Measurements from ENCODE around the gene LY6G5C. TPM values are rescaled to one million over a fixed set of nuclear protein-coding genes. Genes with fewer than 3 reads are reported as not detected.
A peak's percentile ranks its signal among the peaks of the same experiment; 100 is the strongest.
"Not testable (repeated sequence)": the region's sequence is repeated elsewhere in the genome, so short reads cannot be mapped to it uniquely, and the experiment has no call there.

LY6G5C gene
- total RNA-seq, 1 experiment from 2014 or later: not detected

GRCh38 chr6:31719001-31719400 is 38.1 kb upstream of the LY6G5C start:
- no peak for DNase-seq
- H3K36me3 ChIP-seq: no peaks in the 10 kb centered on the region
- H3K27me3 ChIP-seq: no peaks in the 10 kb centered on the region
- H3K4me3 ChIP-seq: no peak overlapping the region
- H3K9me3 ChIP-seq: no peaks in the 10 kb centered on the region

GRCh38 chr6:31718265-31718664 is 37.4 kb upstream of the LY6G5C start:
- H3K4me3 ChIP-seq: no peak overlapping the region
- H3K27me3 ChIP-seq: no peaks in the 10 kb centered on the region
- no peaks in the 10 kb centered on the region for H3K36me3 ChIP-seq
- DNase-seq: no peak
- H3K9me3 ChIP-seq: no peaks in the 10 kb centered on the region

GRCh38 chr6:31717499-31718222 is 36.8 kb upstream of the LY6G5C start:
- no peaks in the 10 kb centered on the region for H3K9me3 ChIP-seq
- no peaks in the 10 kb centered on the region for H3K36me3 ChIP-seq
- no peak for DNase-seq
- no peaks in the 10 kb centered on the region for H3K27me3 ChIP-seq
- H3K4me3 ChIP-seq: no peak overlapping the region

GRCh38 chr6:31715022-31715958 is 34.4 kb upstream of the LY6G5C start, which contains the start of gene LY6G6D:
Gene LY6G6D, plus strand, starts transcription at chr6:31715348. Its CDS starts 8 bp downstream, at chr6:31715356.
- H3K4me3 ChIP-seq: no peak within 1 kb of the TSS
- H3K36me3 ChIP-seq: no peaks in the 10 kb centered on the region
- H3K9me3 ChIP-seq: no peaks in the 10 kb centered on the region
- DNase-seq: no peak
- H3K27me3 ChIP-seq: no peaks in the 10 kb centered on the region

- Histone ChIP-seq H3K27me3 (no peaks in the 10 kb centered on the region), H3K36me3 (no peaks in the 10 kb centered on the region), H3K4me3 (no peak overlapping the region), H3K9me3 (no peaks in the 10 kb centered on the region)
- DNase-seq: no peak
Observed at GRCh38 chr6:31713991-31714684, 33.3 kb upstream of the LY6G5C start.

GRCh38 chr6:31713465-31713864 is 32.6 kb upstream of the LY6G5C start:
- Histone ChIP-seq H3K9me3 (no peaks in the 10 kb centered on the region), H3K27me3 (no peaks in the 10 kb centered on the region), H3K36me3 (no peaks in the 10 kb centered on the region), H3K4me3 (no peak overlapping the region)
- DNase-seq: no peak

GRCh38 chr6:31712296-31712695 is 31.4 kb upstream of the LY6G5C start:
- no peak for DNase-seq
- Histone ChIP-seq H3K4me3 (no peak overlapping the region), H3K27me3 (no peaks in the 10 kb centered on the region), H3K36me3 (no peaks in the 10 kb centered on the region), H3K9me3 (no peaks in the 10 kb centered on the region)

- Histone ChIP-seq H3K9me3 (no peaks in the 10 kb centered on the region), H3K36me3 (no peaks in the 10 kb centered on the region), H3K27me3 (no peaks in the 10 kb centered on the region), H3K4me3 (no peak overlapping the region)
- DNase-seq: no peak
Observed at GRCh38 chr6:31711233-31711632, 30.4 kb upstream of the LY6G5C start.

GRCh38 chr6:31710523-31711219 is 29.8 kb upstream of the LY6G5C start:
- Histone ChIP-seq H3K4me3 (no peak overlapping the region), H3K9me3 (no peaks in the 10 kb centered on the region), H3K36me3 (no peaks in the 10 kb centered on the region), H3K27me3 (no peaks in the 10 kb centered on the region)
- no peak for DNase-seq

GRCh38 chr6:31709157-31709556 is 28.3 kb upstream of the LY6G5C start:
- DNase-seq, H3K27me3 ChIP-seq, H3K4me3 ChIP-seq, H3K9me3 ChIP-seq, H3K36me3 ChIP-seq: not testable (repeated sequence)

GRCh38 chr6:31708224-31708623 is 27.4 kb upstream of the LY6G5C start:
- H3K27me3 ChIP-seq: no peaks in the 10 kb centered on the region
- no peak for DNase-seq

GRCh38 chr6:31707701-31708100 is 26.8 kb upstream of the LY6G5C start:
- H3K9me3 ChIP-seq: no peaks in the 10 kb centered on the region
- no peaks in the 10 kb centered on the region for H3K27me3 ChIP-seq
- H3K4me3 ChIP-seq: no peak overlapping the region
- no peaks in the 10 kb centered on the region for H3K36me3 ChIP-seq
- no peak for DNase-seq

More at GRCh38 chr6:31708224-31708623, 27.4 kb upstream of the LY6G5C start:
- Histone ChIP-seq H3K4me3 (no peak overlapping the region), H3K9me3 (no peaks in the 10 kb centered on the region), H3K36me3 (no peaks in the 10 kb centered on the region)

- no peak for DNase-seq
- H3K4me3 ChIP-seq: no peak within 1 kb of the TSS
- no peaks in the 10 kb centered on the region for H3K27me3 ChIP-seq
- H3K9me3 ChIP-seq: no peaks in the 10 kb centered on the region
- no peaks in the 10 kb centered on the region for H3K36me3 ChIP-seq
Observed at GRCh38 chr6:31706599-31706998, 25.7 kb upstream of the LY6G5C start, which contains the start of gene LY6G6F. Gene LY6G6F, plus strand, starts transcription at chr6:31706866. Its CDS starts 41 bp downstream, at chr6:31706907.

- DNase-seq: no peak
- no peaks in the 10 kb centered on the region for H3K9me3 ChIP-seq
- H3K4me3 ChIP-seq: no peak overlapping the region
- H3K27me3 ChIP-seq: no peaks in the 10 kb centered on the region
- H3K36me3 ChIP-seq: no peaks in the 10 kb centered on the region
Observed at GRCh38 chr6:31705931-31706330, 25.1 kb upstream of the LY6G5C start.

GRCh38 chr6:31702819-31703716 is 22.2 kb upstream of the LY6G5C start, which contains the start of gene ABHD16A:
Gene ABHD16A, minus strand, starts transcription at chr6:31703324. Its CDS starts 43 bp downstream, at chr6:31703281.
- Histone ChIP-seq H3K27me3 (no peaks in the 10 kb centered on the region), H3K36me3 (no peaks in the 10 kb centered on the region), H3K9me3 (no peaks in the 10 kb centered on the region), H3K4me3 (peak within 1 kb of the TSS; percentile 91)
- peak; percentile 96 for DNase-seq
